GM06990 (cell line): ENCODE results near the gene EBPL.

Source experiments
- DNase-seq: peaks from one replicate; pipeline ENCODE4 v3.0.0-alpha.2; 2011; ENCODE audit not compliant: insufficient read length; ENCODE audit errors: extremely low read depth
- H3K27me3 ChIP-seq: replicated peaks from 2 replicates; pipeline ENCODE4 v1.6.0; 2011; ENCODE audit warnings: low read length; ENCODE audit not compliant: control insufficient read depth, insufficient read depth
- H3K36me3 ChIP-seq: 2 replicates; pipeline ENCODE4 v1.5.1; 2011; ENCODE audit warnings: low read length; ENCODE audit not compliant: control insufficient read depth, insufficient read depth
- H3K4me3 ChIP-seq: replicated peaks from 2 replicates; pipeline ENCODE4 v1.5.1; 2011; ENCODE audit warnings: low read depth, mild to moderate bottlenecking, control low read depth, low read length
- CTCF ChIP-seq: IDR thresholded peaks from 2 replicates; pipeline ENCODE4 v1.5.1; 2011; ENCODE audit warnings: low read length, control low read depth, mild to moderate bottlenecking, inconsistent platforms; ENCODE audit not compliant: insufficient read depth, poor library complexity, severe bottlenecking

EBPL gene

GRCh38 chr13:49638030-49638743 lies 53.1 kb downstream of the EBPL start:
- H3K36me3 ChIP-seq: peaks cover 2% of the 10 kb centered on the region

GRCh38 chr13:49636705-49637104 lies 54.6 kb downstream of the EBPL start:
- no peaks in the 10 kb centered on the region for H3K27me3 ChIP-seq
- peaks cover 2% of the 10 kb centered on the region for H3K36me3 ChIP-seq
- H3K4me3 ChIP-seq: no peak overlapping the region
- DNase-seq: no peak
- no peak for TF ChIP-seq CTCF

More at GRCh38 chr13:49638030-49638743, 53.1 kb downstream of the EBPL start:
- Histone ChIP-seq H3K27me3 (no peaks in the 10 kb centered on the region), H3K4me3 (no peak overlapping the region)
- DNase-seq: no peak
- no peak for TF ChIP-seq CTCF

GRCh38 chr13:49635599-49636433 lies 55.5 kb downstream of the EBPL start:
- no peak for DNase-seq

GRCh38 chr13:49633710-49634109 lies 57.6 kb downstream of the EBPL start:
- Histone ChIP-seq H3K27me3 (no peaks in the 10 kb centered on the region), H3K36me3 (peaks cover 5% of the 10 kb centered on the region), H3K4me3 (no peak overlapping the region)
- no peak for TF ChIP-seq CTCF
- DNase-seq: no peak

More at GRCh38 chr13:49635599-49636433, 55.5 kb downstream of the EBPL start:
- no peaks in the 10 kb centered on the region for H3K27me3 ChIP-seq
- H3K4me3 ChIP-seq: no peak overlapping the region
- no peak for TF ChIP-seq CTCF
- H3K36me3 ChIP-seq: peaks cover 2% of the 10 kb centered on the region

- DNase-seq: no peak
- H3K4me3 ChIP-seq: no peak overlapping the region
- peaks cover 5% of the 10 kb centered on the region for H3K36me3 ChIP-seq
- no peaks in the 10 kb centered on the region for H3K27me3 ChIP-seq
- no peak for TF ChIP-seq CTCF
Observed at GRCh38 chr13:49632156-49632555, 59.1 kb downstream of the EBPL start.
